GM21723 (cell line): ENCODE results near the gene ATG7.
"Not testable (repeated sequence)": the region's sequence is repeated elsewhere in the genome, so short reads cannot be mapped to it uniquely, and the experiment has no call there.

Experiments used
- ATAC-seq: cut with Tn5 transposase; IDR thresholded peaks from one replicate; pipeline ENCODE4 v1.9.1; 2021; ENCODE audit warnings: mild to moderate bottlenecking, moderate library complexity; ENCODE audit not compliant: unreplicated experiment

ATG7 gene

GRCh38 chr3:11523572-11524101 is 251.4 kb downstream of the ATG7 start:
- no peak for ATAC-seq

- ATAC-seq: not testable (repeated sequence)
Measured at GRCh38 chr3:11526121-11526520, 253.9 kb downstream of the ATG7 start.

GRCh38 chr3:11529281-11529680 is 257.1 kb downstream of the ATG7 start:
- no peak for ATAC-seq

- no peak for ATAC-seq
Measured at GRCh38 chr3:11530153-11530721, 258.0 kb downstream of the ATG7 start.

- no peak for ATAC-seq
Measured at GRCh38 chr3:11532931-11533391, 260.8 kb downstream of the ATG7 start.

- no peak for ATAC-seq
Measured at GRCh38 chr3:11534011-11534792, 262.0 kb downstream of the ATG7 start.

- ATAC-seq: no peak
Measured at GRCh38 chr3:11534793-11535101, 262.6 kb downstream of the ATG7 start.

- ATAC-seq: no peak
Measured at GRCh38 chr3:11535243-11535960, 263.2 kb downstream of the ATG7 start.

- no peak for ATAC-seq
Measured at GRCh38 chr3:11536132-11536935, 264.1 kb downstream of the ATG7 start.

- ATAC-seq: no peak
Measured at GRCh38 chr3:11536936-11537612, 264.9 kb downstream of the ATG7 start.

- no peak for ATAC-seq
Measured at GRCh38 chr3:11538581-11538980, 266.4 kb downstream of the ATG7 start.

GRCh38 chr3:11539218-11539617 is 267.0 kb downstream of the ATG7 start:
- no peak for ATAC-seq

- no peak for ATAC-seq
Measured at GRCh38 chr3:11539677-11540076, 267.5 kb downstream of the ATG7 start.

GRCh38 chr3:11541321-11542303 is 269.4 kb downstream of the ATG7 start:
- ATAC-seq: no peak

- no peak for ATAC-seq
Measured at GRCh38 chr3:11542551-11542950, 270.4 kb downstream of the ATG7 start.

- no peak for ATAC-seq
Measured at GRCh38 chr3:11543141-11543947, 271.1 kb downstream of the ATG7 start.

GRCh38 chr3:11543948-11544387 is 271.8 kb downstream of the ATG7 start:
- ATAC-seq: no peak

GRCh38 chr3:11544412-11545181 is 272.4 kb downstream of the ATG7 start:
- no peak for ATAC-seq
